22Rv1 (cell line): ENCODE results near the gene SIGLEC15.

ENCODE experiments used
- CTCF ChIP-seq: fragments of 450-650 bp; IDR thresholded peaks from 2 replicates; pipeline ENCODE4 v1.5.1; 2017; ENCODE audit warnings: mild to moderate bottlenecking
- ZFX ChIP-seq: fragments of 450-650 bp; IDR thresholded peaks from 2 replicates; pipeline ENCODE4 v1.6.1; 2017; ENCODE audit warnings: antibody characterized with exemption, borderline replicate concordance

- TF ChIP-seq CTCF (no peak), ZFX (no peak)
Observed at GRCh38 chr18:45887585-45887984, 62.1 kb downstream of the SIGLEC15 start.
